BE2C (cell line): Measurements from ENCODE around the gene COL11A2. TPM values are rescaled to one million over a fixed set of nuclear protein-coding genes. Genes with fewer than 3 reads are reported as not detected.
"Not testable (repeated sequence)": the region's sequence is repeated elsewhere in the genome, so short reads cannot be mapped to it uniquely, and the experiment has no call there.

Experiments used
- DNase-seq: peaks from one replicate; pipeline ENCODE4 v3.0.0-alpha.2; 2020
- H3K27me3 ChIP-seq: fragments of 250-450 bp; sonication (Bioruptor Pico); 2 replicates; pipeline ENCODE4 v1.5.1; 2020; ENCODE audit warnings: mild to moderate bottlenecking
- H3K36me3 ChIP-seq: fragments of 250-450 bp; sonication (Bioruptor Pico); 2 replicates; pipeline ENCODE4 v1.5.1; 2020; ENCODE audit warnings: mild to moderate bottlenecking
- H3K4me1 ChIP-seq: fragments of 250-450 bp; sonication (Bioruptor Pico); 2 replicates; pipeline ENCODE4 v1.5.1; 2020
- H3K4me3 ChIP-seq: 2 replicates; pipeline ENCODE4 v1.5.1; 2011; ENCODE audit warnings: low read depth, low read length
- H3K9me3 ChIP-seq: fragments of 250-450 bp; sonication (Bioruptor Pico); 2 replicates; pipeline ENCODE4 v1.5.1; 2020
- CTCF ChIP-seq: IDR thresholded peaks from 2 replicates; pipeline ENCODE4 v1.5.1; 2012; ENCODE audit warnings: mild to moderate bottlenecking, low read depth, low read length
- polyA plus RNA-seq: library from polyadenylated mRNA; unstranded; fragments of >200 nt; gene quantifications from one replicate; pipeline ENCODE4 v1.2.1, GENCODE V29; 2012; ENCODE audit warnings: low read depth, missing spikeins; ENCODE audit not compliant: insufficient read length, insufficient read depth

COL11A2 gene
- polyA plus RNA-seq, result 4.1 TPM

GRCh38 chr6:33192105-33192646, at the start of gene COL11A2:
Gene COL11A2 (minus strand): TSS chr6:33192467. CDS start chr6:33192240, 227 bp downstream.
- DNase-seq, result peak; percentile 29
- peak within 1 kb of the TSS; percentile 32 for H3K4me3 ChIP-seq
- H3K9me3 ChIP-seq, result no peaks in the 10 kb centered on the region
- H3K36me3 ChIP-seq, result peaks cover 19% of the 10 kb centered on the region
- H3K4me1 ChIP-seq, result peaks cover 6% of the 10 kb centered on the region
- no peak for TF ChIP-seq CTCF
- H3K27me3 ChIP-seq, result peaks cover 11% of the 10 kb centered on the region

- no peak for DNase-seq
- H3K27me3 ChIP-seq, result peaks cover 34% of the 10 kb centered on the region
- H3K4me3 ChIP-seq, result no peak overlapping the region
- H3K4me1 ChIP-seq, result no peaks in the 10 kb centered on the region
- H3K9me3 ChIP-seq, result no peaks in the 10 kb centered on the region
- no peaks in the 10 kb centered on the region for H3K36me3 ChIP-seq
- no peak for TF ChIP-seq CTCF
These were observed 49.7 kb upstream of the COL11A2 start for GRCh38 chr6:33241968-33242367.

- TF ChIP-seq CTCF, result no peak
- H3K9me3 ChIP-seq, result no peaks in the 10 kb centered on the region
- DNase-seq, result no peak
- no peak overlapping the region for H3K4me3 ChIP-seq
- peaks cover 28% of the 10 kb centered on the region for H3K27me3 ChIP-seq
- H3K4me1 ChIP-seq, result no peaks in the 10 kb centered on the region
- no peaks in the 10 kb centered on the region for H3K36me3 ChIP-seq
These were observed 45.5 kb upstream of the COL11A2 start for GRCh38 chr6:33237741-33238140.

- H3K4me3 ChIP-seq, result no peak overlapping the region
- no peaks in the 10 kb centered on the region for H3K4me1 ChIP-seq
- H3K36me3 ChIP-seq, result no peaks in the 10 kb centered on the region
- H3K9me3 ChIP-seq, result no peaks in the 10 kb centered on the region
- H3K27me3 ChIP-seq, result peaks cover 20% of the 10 kb centered on the region
- TF ChIP-seq CTCF, result no peak
- no peak for DNase-seq
These were observed 44.6 kb upstream of the COL11A2 start for GRCh38 chr6:33236852-33237251.

- no peaks in the 10 kb centered on the region for H3K9me3 ChIP-seq
- TF ChIP-seq CTCF, result no peak
- no peaks in the 10 kb centered on the region for H3K36me3 ChIP-seq
- no peak for DNase-seq
- peaks cover 18% of the 10 kb centered on the region for H3K27me3 ChIP-seq
- H3K4me1 ChIP-seq, result no peaks in the 10 kb centered on the region
- no peak overlapping the region for H3K4me3 ChIP-seq
These were observed 44.1 kb upstream of the COL11A2 start for GRCh38 chr6:33236328-33236727.

GRCh38 chr6:33235221-33235634, 43.0 kb upstream of the COL11A2 start:
- H3K27me3 ChIP-seq, result peaks cover 13% of the 10 kb centered on the region

GRCh38 chr6:33226503-33227120, 34.3 kb upstream of the COL11A2 start:
- not testable (repeated sequence) for H3K4me3 ChIP-seq, DNase-seq

More at GRCh38 chr6:33235221-33235634, 43.0 kb upstream of the COL11A2 start:
- no peak for DNase-seq
- no peak for TF ChIP-seq CTCF
- Histone ChIP-seq H3K36me3 (no peaks in the 10 kb centered on the region), H3K4me3 (no peak overlapping the region), H3K4me1 (no peaks in the 10 kb centered on the region), H3K9me3 (no peaks in the 10 kb centered on the region)

More at GRCh38 chr6:33226503-33227120, 34.3 kb upstream of the COL11A2 start:
- H3K9me3 ChIP-seq, H3K36me3 ChIP-seq, H3K4me1 ChIP-seq: not testable (repeated sequence)
- H3K27me3 ChIP-seq, result peaks cover 15% of the 10 kb centered on the region
